Measurements from ENCODE around the gene CFAP46. TPM values are rescaled to one million over a fixed set of nuclear protein-coding genes. Genes with fewer than 3 reads are reported as not detected.

The CFAP46 gene
- total and polyA plus RNA-seq, 2 of the 8 experiments (the other 6 are each of a cell fraction or from before 2014, with no cell fraction given) = 2.6 to 4.8 TPM

GRCh38 chr10:132960071-132960472, 17.7 kb upstream of the CFAP46 start:
- Histone ChIP-seq H4K5ac (ENCODE audit: insufficient read length, low read depth, low read length) (no peak overlapping the region), H3K23ac (ENCODE audit: insufficient read length) (no peak overlapping the region), H2BK15ac (ENCODE audit: low read length) (no peak overlapping the region), H2BK120ac (replicated peaks; ENCODE audit: low read depth, low read length) (no peak overlapping the region), H3K79me1 (ENCODE audit: low read depth, low read length) (no peaks in the 10 kb centered on the region), H4K8ac (ENCODE audit: extremely low read depth, insufficient read depth, low read length) (no peak overlapping the region; the same call in 1 of the 2 replicates), H3K79me2 (ENCODE audit: control insufficient read depth in 1 of 2, insufficient read depth in 2 of 2, low read length in 2 of 2) (no peaks in the 10 kb centered on the region), H3K4ac (replicated peaks; ENCODE audit: insufficient read length, low read depth, low read length) (no peak overlapping the region), H3K4me1 (replicated peaks in 1 of 4; ENCODE audit: control insufficient read depth in 3 of 4, insufficient read depth in 4 of 4, low read length in 3 of 4) (peaks cover 3 to 8% (median 5%) of the 10 kb centered on the region in 4 experiments; a peak in 6 of 7 replicates), H4K91ac (replicated peaks; ENCODE audit: insufficient read length, low read length) (no peak overlapping the region), H2BK12ac (ENCODE audit: low read depth, low read length) (no peak overlapping the region), H3K56ac (replicated peaks; ENCODE audit: insufficient read length, low read depth, low read length) (no peak overlapping the region), H3K23me2 (ENCODE audit: low read depth, low read length) (peaks cover 9% of the 10 kb centered on the region), H3K36me3 (ENCODE audit: control insufficient read depth in 2 of 4, insufficient read depth in 4 of 4, low read length in 3 of 4) (no peaks in the 10 kb centered on the region), H3K9me3 (ENCODE audit: insufficient read depth in 2 of 2, low read depth in 1 of 2, low read length in 1 of 2) (no peaks in the 10 kb centered on the region), H4K20me1 (replicated peaks in 1 of 2; ENCODE audit: control insufficient read depth in 1 of 2, insufficient read depth in 2 of 2, low read length in 2 of 2) (no peaks in the 10 kb centered on the region), H2AK5ac (ENCODE audit: low read depth, low read length) (no peak overlapping the region), H3K27me3 (replicated peaks in 1 of 4; ENCODE audit: control insufficient read depth in 3 of 4, extremely low read depth in 1 of 4, insufficient read depth in 3 of 4, low read length in 3 of 4) (no peaks in the 10 kb centered on the region), H3K4me2 (ENCODE audit: insufficient read depth in 1 of 2, low read depth in 2 of 2, low read length in 2 of 2) (no peak overlapping the region), H2BK20ac (ENCODE audit: low read length) (0 out of 2 replicates have a peak overlapping the region, but pooled peaks have one; percentile 48), H3K14ac (ENCODE audit: insufficient read length) (no peak overlapping the region), H2BK5ac (ENCODE audit: low read depth, low read length) (no peak overlapping the region), H3K18ac (ENCODE audit: extremely low read depth, low read length) (no peak overlapping the region), H3K4me3 (ENCODE audit: extremely low read depth in 1 of 4, insufficient read depth in 2 of 4, low read depth in 3 of 4, low read length in 4 of 4) (no peak overlapping the region), H3K9ac (replicated peaks in 1 of 4; ENCODE audit: extremely low read depth in 1 of 4, low read depth in 3 of 4, low read length in 3 of 4) (no peak overlapping the region), H3K27ac (ENCODE audit: low read depth, low read length) (no peak overlapping the region), H2AFZ (ENCODE audit: low read length) (no peak overlapping the region)
- FAIRE-seq (no peak), DNase-seq (ENCODE audit: low read depth in 1 of 2, low spot score in 2 of 2) (no peak)
- POLR2A ChIA-PET (ENCODE audit: partially characterized antibody) = no interaction called here
- no peak for TF ChIP-seq ATF2 (IDR thresholded peaks at IDR 0.05; ENCODE audit: low read length)
- no peak for TF ChIP-seq MAFK (IDR thresholded peaks at IDR 0.05; ENCODE audit: low read depth, low read length)
- no peak for TF ChIP-seq PHF8 (conservative IDR thresholded peaks at IDR 0.05; ENCODE audit: low read depth, low read length)
- no peak for TF ChIP-seq TEAD4 (IDR thresholded peaks at IDR 0.05; ENCODE audit: low read depth, low read length)
- CTCF ChIA-PET (ENCODE audit: partially characterized antibody) = interaction anchor here (0.6 to 1.5 kb wide), 2 partner anchors 56 to 273 kb away, joined by 3 to 4 read pairs; no protein-coding TSS in a partner anchor
- 85% methylated on average over 19 of the region's 19 CpGs; no CpG with 5 or more reads in 1 of the 2 experiments for WGBS, 2 experiments (ENCODE audit: extremely low coverage in 1 of 2, insufficient coverage in 1 of 2, insufficient read length in 1 of 2, insufficient replicate concordance in 2 of 2, low coverage in 1 of 2, low lambda C conversion rate in 2 of 2, missing lambda C conversion rate in 1 of 2)
